ENCODE data around the gene WDR37.
"Not testable (repeated sequence)": the region's sequence is repeated elsewhere in the genome, so short reads cannot be mapped to it uniquely, and the experiment has no call there.

WDR37 gene

DNA sequence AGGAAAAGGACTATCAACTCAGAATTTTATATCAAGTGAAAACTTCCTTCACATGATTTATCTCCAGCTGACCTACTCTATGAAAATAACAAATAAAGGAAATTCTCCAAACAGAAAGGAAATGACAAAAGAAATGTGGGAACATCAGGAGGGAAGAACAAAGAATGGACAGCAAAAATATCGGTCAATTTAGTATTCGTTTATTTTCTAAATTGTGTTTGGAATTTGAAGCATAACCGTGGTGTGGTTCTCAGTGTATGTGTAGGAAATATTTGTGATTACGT, 8.7 kb downstream of the WDR37 start:
- no peak for TF ChIP-seq JUND (IDR thresholded peaks at IDR 0.05; ENCODE audit: low read depth)
- no peak for DNase-seq (ENCODE audit: low read depth in 1 of 2, low spot score in 1 of 2)
- in situ Hi-C loops (cut with HindIII; ENCODE audit: low pct_unique_long_range_greater_than_20kb, low sequenced_read_pairs), result no loop called here

DNA sequence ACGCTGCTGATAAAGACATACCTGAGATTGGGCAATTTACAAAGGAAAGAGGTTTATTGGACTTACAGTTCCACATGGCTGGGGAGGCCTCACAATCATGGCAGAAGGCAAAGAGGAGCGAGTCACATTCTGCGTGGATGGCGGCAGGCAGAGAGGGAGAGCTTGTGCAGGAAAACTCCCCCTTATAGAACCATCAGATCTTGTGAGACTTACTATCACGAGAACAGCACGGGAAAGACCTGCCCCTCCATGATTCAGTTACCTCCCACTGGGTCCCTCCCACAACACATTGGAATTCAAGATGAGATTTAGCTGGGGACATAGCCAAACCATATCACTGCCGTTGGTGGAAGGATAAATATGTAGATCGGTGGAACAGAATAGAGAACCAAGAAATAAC, 10.5 kb downstream of the WDR37 start:
- in situ Hi-C loops (cut with HindIII; ENCODE audit: low pct_unique_long_range_greater_than_20kb, low sequenced_read_pairs); DNase-seq (ENCODE audit: low read depth in 1 of 2, low spot score in 1 of 2): not testable (repeated sequence)

DNA sequence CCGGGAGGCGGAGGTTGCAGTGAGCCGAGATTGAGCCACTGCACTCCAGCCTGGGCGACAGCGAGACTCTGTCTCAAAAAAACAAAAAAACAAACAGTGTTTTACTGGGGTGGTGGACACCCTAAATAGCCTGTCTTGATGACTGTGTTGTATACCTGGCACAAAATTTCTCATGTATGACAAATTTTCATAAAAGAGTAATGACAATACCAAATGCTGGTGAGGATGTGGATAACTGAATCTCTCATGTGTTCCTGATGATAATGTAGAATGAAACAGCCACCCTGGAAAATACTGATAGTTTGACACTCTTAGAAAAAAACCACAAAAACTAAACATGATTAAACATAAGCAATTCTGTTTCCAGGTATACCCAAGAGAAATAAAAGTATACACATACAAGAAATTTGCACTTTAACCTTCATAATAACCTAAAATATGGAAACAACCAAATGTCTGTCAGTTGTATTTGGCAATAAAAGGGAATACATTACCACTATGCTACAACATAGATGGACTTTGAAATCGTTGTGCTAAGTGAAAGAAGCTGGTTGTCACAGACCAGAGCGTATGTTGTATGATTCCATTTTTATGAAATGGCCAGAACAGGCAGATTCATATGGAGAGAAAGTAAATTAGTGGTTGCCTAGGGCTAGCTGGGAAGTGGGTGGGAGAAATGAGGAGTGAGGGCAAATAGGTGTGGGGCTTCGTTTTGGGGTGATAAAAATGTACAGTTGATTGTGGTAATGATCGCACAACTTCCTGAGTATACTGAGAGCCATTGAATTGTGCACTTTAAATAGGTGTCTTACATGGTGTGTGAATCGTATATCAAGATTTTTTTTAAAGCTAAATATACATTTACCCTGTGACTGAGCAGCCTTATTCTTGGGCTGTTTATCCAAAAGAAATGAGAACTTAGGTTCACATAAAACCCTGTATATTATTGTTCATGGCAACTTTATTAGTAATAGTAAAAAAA, 12.5 kb downstream of the WDR37 start:
- DNase-seq (ENCODE audit: low read depth in 1 of 2, low spot score in 1 of 2), result no peak
- no peak for TF ChIP-seq JUND (IDR thresholded peaks at IDR 0.05; ENCODE audit: low read depth)
- in situ Hi-C loops (cut with HindIII; ENCODE audit: low pct_unique_long_range_greater_than_20kb, low sequenced_read_pairs), result no loop called here

DNA sequence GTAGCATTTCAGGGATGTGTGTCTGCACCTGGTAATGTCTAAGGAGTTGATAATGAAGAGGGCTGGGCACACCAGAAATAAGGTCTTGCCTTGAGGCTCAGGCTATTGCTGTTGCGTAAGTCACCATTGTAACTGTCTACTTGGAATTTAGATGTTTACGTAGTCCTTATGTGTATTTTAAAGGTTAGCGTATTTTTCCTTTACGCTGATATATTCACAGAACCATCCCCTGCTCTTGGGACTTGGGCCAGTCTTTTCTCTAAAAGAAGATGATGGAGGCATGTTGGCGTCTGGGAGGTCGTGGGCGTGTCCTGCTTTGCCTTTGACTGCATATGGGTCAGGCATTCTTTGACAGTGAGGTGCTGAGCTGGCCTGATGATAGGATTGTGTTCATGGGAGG, 14.7 kb downstream of the WDR37 start:
- DNase-seq (ENCODE audit: low read depth in 1 of 2, low spot score in 1 of 2), result peak in 1 of 2 experiments; percentile 11
- no peak for TF ChIP-seq JUND (IDR thresholded peaks at IDR 0.05; ENCODE audit: low read depth)
- in situ Hi-C loops (cut with HindIII; ENCODE audit: low pct_unique_long_range_greater_than_20kb, low sequenced_read_pairs), result no loop called here

DNA sequence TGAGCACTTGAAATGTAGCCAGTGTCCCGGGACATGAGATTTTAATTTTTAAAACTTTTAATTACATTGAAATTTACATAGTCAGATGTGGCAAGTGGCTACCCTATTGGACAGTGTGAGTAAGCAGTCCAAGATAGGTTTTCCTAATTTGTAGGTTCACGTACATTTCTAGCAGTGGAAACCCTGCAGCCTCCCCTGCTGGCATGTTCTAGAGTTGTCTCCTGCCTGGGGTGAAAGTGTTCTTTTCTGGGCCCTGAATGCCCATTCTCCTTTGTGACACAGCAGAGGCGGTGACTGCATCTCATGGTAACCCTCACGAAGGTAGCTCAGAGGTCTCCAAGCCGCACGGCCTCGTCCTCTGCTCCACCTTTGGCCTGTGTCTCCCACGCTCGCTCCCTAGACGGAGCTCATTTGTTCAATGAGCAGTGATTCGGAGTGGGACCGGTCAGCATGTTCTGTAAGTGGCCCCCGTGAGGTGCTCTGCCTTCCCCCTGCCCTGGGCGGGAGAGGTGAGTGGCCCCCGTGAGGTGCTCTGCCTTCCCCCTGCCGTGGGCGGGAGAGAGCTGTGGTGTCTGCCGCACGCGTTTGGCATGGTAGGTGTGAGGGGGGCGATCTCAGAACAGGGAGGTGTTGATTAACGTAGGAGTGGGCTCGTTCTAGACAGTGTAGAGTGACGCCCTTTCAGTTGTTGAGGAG, 18.0 kb downstream of the WDR37 start:
- DNase-seq (ENCODE audit: low read depth in 1 of 2, low spot score in 1 of 2), result peak in 1 of 2 experiments; percentile 15
- no peak for TF ChIP-seq JUND (IDR thresholded peaks at IDR 0.05; ENCODE audit: low read depth)
- in situ Hi-C loops (cut with HindIII; ENCODE audit: low pct_unique_long_range_greater_than_20kb, low sequenced_read_pairs), result no loop called here

DNA sequence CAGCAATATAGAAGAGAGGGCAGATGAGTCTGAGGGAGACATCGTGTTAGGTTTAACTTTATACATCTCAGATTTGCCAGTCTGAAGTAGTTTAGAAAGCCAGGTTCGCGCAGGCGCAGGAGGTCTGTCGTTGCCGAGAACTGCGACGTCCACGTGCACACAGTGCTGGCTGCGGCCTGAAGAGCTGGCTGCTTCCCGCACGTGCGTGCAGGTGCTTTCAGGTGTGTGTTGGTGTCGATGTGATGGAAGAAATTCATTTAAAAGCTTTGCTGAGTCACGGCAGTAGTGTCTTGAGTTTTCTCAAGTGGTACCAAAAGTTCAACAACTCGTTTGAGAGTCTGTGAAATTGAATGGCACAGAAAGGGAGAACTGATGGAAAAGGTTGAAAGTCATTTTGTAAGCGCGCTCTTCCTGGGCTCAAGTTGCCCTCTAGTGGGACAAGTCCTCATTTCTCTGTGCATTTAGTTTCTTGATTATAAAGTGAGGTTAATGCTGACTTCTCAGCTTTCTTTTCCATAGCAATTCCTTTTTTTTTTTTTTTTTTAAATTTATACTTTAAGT, 18.6 kb downstream of the WDR37 start:
- peak in 1 of 2 experiments; percentile 49 for DNase-seq (ENCODE audit: low read depth in 1 of 2, low spot score in 1 of 2)
- in situ Hi-C loops (cut with HindIII; ENCODE audit: low pct_unique_long_range_greater_than_20kb, low sequenced_read_pairs), result no loop called here
- TF ChIP-seq JUND (IDR thresholded peaks at IDR 0.05; ENCODE audit: low read depth), result no peak

DNA sequence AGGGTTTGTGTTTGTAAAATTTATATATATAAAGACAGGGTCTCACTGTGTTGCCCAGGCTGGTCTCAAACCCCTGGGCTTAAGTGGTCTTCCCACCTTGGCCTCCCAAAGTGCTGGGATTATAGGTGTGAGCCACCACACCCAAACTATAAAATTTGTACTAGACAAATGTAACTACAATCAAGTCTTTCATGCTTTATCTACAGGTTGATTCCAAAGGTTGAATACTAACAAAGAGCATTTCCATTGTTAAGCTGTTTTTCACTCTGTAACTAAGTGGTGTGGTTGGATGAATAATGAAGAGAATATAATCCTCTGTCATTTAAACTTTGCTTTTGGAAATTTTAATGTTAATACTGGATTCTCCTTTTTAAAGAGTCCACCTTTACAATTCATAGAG, 22.5 kb downstream of the WDR37 start:
- in situ Hi-C loops (cut with HindIII; ENCODE audit: low pct_unique_long_range_greater_than_20kb, low sequenced_read_pairs), result no loop called here
- no peak for DNase-seq (ENCODE audit: low read depth in 1 of 2, low spot score in 1 of 2)
- no peak for TF ChIP-seq JUND (IDR thresholded peaks at IDR 0.05; ENCODE audit: low read depth)

DNA sequence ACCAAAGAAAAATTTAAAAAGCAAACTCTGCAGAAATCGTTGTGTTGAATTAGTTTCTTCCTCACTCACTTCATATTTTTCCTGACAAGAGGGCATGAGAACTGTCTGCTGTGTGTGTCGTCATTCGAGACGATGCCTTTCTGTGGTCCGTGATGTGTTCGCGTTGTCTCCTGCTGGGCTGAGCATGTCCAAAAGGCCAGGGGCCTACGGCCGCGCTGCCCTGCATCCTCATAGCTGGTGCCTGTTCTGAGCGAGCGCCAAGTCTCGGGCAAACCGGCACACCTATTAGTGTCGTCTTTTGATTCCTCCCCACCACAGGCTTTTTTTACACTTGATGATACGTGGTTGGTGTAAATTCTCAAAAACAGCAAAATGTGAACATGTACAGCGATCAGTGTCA, 27.4 kb downstream of the WDR37 start:
- no peak for DNase-seq (ENCODE audit: low read depth in 1 of 2, low spot score in 1 of 2)
- TF ChIP-seq JUND (IDR thresholded peaks at IDR 0.05; ENCODE audit: low read depth), result no peak
- in situ Hi-C loops (cut with HindIII; ENCODE audit: low pct_unique_long_range_greater_than_20kb, low sequenced_read_pairs), result no loop called here

DNA sequence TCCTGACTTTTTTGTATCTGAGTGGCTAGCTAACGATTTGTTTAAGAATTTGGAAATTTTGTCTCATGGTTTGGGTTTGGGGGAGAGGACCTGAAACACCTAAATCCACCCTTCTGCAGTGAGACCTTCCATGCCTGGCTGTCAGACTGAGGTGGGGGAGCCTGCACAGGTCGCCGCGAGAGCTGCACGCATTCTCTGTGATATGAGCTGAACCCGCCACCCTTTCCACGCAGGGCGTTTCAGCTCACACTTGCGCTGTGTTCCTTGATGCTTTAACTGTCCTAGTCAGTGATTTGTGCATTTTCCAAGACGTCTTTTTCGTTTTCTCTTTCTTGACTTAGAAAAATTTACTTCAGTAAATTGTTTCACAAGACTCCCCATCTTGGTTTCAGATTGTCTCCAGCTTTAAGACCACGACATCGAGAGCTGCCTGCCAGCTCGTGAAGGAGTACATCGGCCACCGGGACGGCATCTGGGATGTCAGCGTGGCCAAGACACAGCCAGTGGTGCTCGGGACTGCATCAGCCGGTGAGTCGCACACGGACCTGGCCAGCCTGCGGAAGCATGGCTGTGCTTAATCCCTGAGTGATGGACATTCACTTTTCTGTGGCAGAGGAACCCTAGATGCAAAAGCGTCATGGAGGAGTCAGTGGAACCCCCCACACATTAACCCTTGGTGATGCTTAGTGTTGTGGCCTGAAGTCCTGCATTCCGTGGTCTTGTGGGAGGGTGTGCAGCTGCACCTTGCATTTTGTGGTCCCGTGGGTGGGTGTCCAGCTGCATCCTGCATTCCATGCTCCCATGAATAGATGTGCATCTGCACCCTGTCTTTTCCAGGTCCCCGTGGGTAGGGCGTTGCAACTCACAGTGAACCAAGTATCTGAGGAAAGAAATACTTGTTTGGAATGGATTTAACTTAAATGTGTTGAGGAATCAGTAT, 28.1 kb downstream of the WDR37 start:
- no peak for TF ChIP-seq JUND (IDR thresholded peaks at IDR 0.05; ENCODE audit: low read depth)
- DNase-seq (ENCODE audit: low read depth in 1 of 2, low spot score in 1 of 2), result no peak
- in situ Hi-C loops (cut with HindIII; ENCODE audit: low pct_unique_long_range_greater_than_20kb, low sequenced_read_pairs), result no loop called here

DNA sequence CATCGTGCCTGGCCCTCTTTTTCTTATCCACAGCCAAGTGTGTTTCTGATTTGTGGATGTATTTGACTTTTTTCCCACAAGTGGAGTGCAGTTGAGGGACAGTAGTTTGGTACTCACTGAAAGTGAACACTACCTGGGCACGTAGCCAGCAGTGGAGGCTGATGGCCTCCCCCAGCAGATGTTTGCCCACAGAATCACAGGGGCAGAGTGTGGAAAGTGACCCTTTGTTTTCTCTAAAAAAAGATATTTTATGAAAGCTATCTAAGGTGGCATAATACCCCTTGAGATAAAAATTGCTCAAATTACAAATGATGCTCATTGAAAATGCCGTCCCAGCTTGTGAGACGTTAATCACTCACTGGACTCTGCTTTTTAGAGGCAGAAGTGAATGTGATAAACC, 29.1 kb downstream of the WDR37 start:
- in situ Hi-C loops (cut with HindIII; ENCODE audit: low pct_unique_long_range_greater_than_20kb, low sequenced_read_pairs), result no loop called here
- DNase-seq (ENCODE audit: low read depth in 1 of 2, low spot score in 1 of 2), result no peak
- TF ChIP-seq JUND (IDR thresholded peaks at IDR 0.05; ENCODE audit: low read depth), result no peak

DNA sequence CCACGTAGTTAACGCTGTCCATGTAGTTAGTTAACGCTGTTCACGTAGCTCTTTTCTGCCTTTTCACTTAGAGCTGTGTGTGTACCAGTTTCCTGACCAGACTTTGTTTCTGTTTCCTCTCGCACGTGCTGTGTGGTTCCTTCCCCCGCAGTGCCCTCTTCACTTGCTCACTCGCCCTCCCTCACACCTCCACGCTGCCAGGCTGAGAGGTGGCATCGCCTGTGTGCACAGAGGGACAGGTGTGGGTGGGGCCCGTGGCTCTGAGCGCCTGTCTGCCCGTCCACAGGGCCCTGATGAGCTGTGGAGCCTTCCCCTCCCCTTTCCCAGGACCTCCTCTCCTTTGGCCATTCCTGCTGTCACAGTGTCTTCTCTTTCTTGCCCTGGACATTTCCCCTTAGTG, 30.6 kb downstream of the WDR37 start:
- TF ChIP-seq JUND (IDR thresholded peaks at IDR 0.05; ENCODE audit: low read depth), result no peak
- no peak for DNase-seq (ENCODE audit: low read depth in 1 of 2, low spot score in 1 of 2)
- in situ Hi-C loops (cut with HindIII; ENCODE audit: low pct_unique_long_range_greater_than_20kb, low sequenced_read_pairs), result no loop called here

DNA sequence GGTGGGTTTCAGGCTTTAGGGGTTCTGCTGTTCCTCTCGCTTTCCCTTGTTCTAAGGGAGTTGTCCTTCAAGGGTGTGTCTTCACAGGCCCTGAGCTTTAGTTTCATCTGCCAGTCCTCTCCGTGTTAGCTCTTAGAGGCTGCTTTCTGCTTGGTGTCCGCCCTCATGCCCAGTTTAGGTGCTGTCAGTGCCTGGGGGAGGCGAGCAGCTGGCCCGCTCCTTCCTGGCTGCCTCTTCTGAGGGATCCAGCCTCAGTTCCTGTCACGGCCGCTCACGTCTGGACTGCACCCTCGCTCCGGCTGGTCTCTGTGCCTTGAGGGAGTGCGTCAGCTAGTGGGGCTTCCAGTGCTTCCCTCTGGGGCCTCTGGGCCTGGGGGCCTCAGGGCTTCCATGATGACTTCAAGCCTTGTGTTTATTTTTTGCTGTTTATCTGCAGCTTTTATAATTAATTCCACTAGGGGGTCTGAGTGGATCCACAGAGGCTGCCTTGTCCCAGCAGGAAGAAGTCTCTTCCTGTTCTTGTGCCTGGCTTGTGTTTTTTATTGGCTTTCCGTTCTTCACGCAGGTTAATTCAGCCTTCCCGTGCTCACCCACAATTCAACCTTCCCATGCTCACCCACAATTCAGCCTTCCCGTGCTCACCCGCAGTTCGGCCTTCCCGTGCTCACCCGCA, 33.0 kb downstream of the WDR37 start:
- DNase-seq (ENCODE audit: low read depth in 1 of 2, low spot score in 1 of 2), result no peak
- in situ Hi-C loops (cut with HindIII; ENCODE audit: low pct_unique_long_range_greater_than_20kb, low sequenced_read_pairs), result no loop called here
- no peak for TF ChIP-seq JUND (IDR thresholded peaks at IDR 0.05; ENCODE audit: low read depth)
